Natural killer cell treated with Interleukin-12 subunit alpha and Interleukin-12 subunit beta and Interleukin-15 and Interleukin-18, amount 100 ng/mL, for 72 hours (primary cell): ENCODE measurements around the gene CORO1C. TPM values are rescaled to one million over a fixed set of nuclear protein-coding genes. Genes with fewer than 3 reads are reported as not detected.

Source experiments
- ATAC-seq, 2 donors: fragments of 150-1000 bp; cut with Tn5 transposase in 1 of 2; sonication (Bioruptor Pico), chemical (Tn5 transposase) in 1 of 2; 2 replicates each; pipeline ENCODE4 v1.10.0; 2021
- DNase-seq: peaks from one replicate; pipeline ENCODE4 v3.0.0; 2022; ENCODE audit warnings: low spot score
- H3K27ac Mint-ChIP-seq, 2 donors: 1 replicate in 1 of 2; 2 replicates in 1 of 2; pipeline ENCODE4 v1.8.0; 2022; ENCODE audit warnings: mixed read lengths in 2 of 2, mild to moderate bottlenecking in 1 of 2, moderate library complexity in 1 of 2
- H3K27me3 Mint-ChIP-seq, 2 donors: 1 replicate in 1 of 2; 2 replicates in 1 of 2; pipeline ENCODE4 v1.8.0; 2022; ENCODE audit warnings: mixed read lengths in 2 of 2
- H3K36me3 Mint-ChIP-seq: one replicate; pipeline ENCODE4 v1.8.0; 2022; ENCODE audit warnings: mixed read lengths
- H3K4me1 Mint-ChIP-seq, 2 donors: 1 replicate in 1 of 2; 2 replicates in 1 of 2; pipeline ENCODE4 v1.8.0; 2022; ENCODE audit warnings: low read depth in 2 of 2, mixed read lengths in 2 of 2, mild to moderate bottlenecking in 1 of 2
- H3K4me3 Mint-ChIP-seq: one replicate; pipeline ENCODE4 v1.8.0; 2022; ENCODE audit warnings: mixed read lengths
- H3K9me3 Mint-ChIP-seq: 2 replicates; pipeline ENCODE4 v1.8.0; 2022; ENCODE audit warnings: mixed read lengths
- total RNA-seq, 2 donors: library from RNA; stranded (reverse); gene quantifications; one replicate each; pipeline ENCODE4 v1.2.3, GENCODE V29; 2022

CORO1C gene
- total RNA-seq, 2 donors from 2014 or later, result 68.9 to 69.5 TPM

DNA sequence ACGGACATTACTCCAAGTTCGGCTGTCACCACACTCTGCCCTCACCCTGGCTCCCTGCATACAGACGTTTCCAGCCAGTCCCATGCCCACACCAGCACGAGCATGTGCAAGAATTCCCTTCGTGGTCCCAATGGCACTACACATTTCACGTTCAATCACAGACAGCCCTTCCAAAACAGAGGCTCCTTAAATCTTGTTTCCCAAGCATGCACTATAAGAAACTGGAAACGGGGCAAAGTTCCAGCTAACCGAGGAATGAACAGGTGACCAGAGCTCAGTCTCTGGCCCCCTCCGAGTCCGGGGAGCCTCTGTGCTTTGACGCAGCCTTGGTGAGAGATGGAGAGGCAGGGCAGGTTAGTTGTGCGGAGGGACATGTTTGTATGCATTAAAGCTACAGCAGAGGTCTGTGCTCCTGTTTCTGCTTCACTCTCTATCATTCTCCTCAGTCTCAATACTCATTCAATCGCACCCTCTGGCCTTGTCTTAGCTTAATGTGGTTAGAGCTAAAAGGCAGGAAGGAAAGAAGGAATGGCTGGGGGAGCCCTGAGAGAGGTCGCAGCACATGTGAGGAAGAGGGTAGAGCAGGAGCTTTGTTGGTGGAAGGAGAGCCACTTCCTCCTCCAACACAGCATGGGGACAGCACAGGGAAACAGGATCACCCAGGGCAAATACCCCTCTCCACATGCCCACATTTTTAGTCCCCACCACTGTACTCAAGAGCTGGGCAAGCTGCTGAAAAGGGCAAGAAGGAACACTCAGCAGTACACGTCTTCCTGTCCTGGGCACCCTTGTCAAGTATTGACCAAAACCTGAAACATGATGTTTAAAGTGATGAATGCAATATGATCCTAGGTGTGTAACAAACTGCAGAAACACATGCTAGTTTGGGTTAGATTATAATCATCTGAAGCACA is 85.4 kb downstream of the CORO1C start:
- H3K36me3 Mint-ChIP-seq, result no peaks in the 10 kb centered on the region
- DNase-seq (no peak), ATAC-seq (no peak)
- no peaks in the 10 kb centered on the region for H3K9me3 Mint-ChIP-seq
- no peak overlapping the region for H3K4me3 Mint-ChIP-seq
- peaks cover 7 to 25% of the 10 kb centered on the region in 2 donors for H3K4me1 Mint-ChIP-seq
- H3K27ac Mint-ChIP-seq, result peak overlapping the region; percentile 28 to 69
- H3K27me3 Mint-ChIP-seq, result no peaks in the 10 kb centered on the region

DNA sequence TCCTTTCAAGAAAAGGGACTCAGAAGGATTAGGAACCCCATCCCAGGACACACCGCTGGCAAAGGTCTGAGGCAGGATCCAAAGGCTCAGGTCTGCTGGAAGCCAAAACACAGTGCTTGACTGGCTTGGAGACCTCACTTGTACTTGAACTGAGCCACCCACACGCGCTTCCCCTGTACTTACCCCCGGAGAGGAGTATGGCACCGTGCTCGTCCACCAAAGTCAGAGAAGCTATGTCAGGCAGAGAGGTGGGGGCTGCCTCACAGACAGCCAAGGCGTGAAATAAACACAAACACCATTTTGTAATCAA is 86.6 kb downstream of the CORO1C start:
- Mint-ChIP-seq H3K27ac (no peak overlapping the region), H3K9me3 (no peaks in the 10 kb centered on the region), H3K36me3 (no peaks in the 10 kb centered on the region), H3K4me3 (no peak overlapping the region), H3K4me1 (peaks cover 7 to 25% of the 10 kb centered on the region in 2 donors), H3K27me3 (no peaks in the 10 kb centered on the region)
- ATAC-seq, result no peak
- DNase-seq, result no peak

DNA sequence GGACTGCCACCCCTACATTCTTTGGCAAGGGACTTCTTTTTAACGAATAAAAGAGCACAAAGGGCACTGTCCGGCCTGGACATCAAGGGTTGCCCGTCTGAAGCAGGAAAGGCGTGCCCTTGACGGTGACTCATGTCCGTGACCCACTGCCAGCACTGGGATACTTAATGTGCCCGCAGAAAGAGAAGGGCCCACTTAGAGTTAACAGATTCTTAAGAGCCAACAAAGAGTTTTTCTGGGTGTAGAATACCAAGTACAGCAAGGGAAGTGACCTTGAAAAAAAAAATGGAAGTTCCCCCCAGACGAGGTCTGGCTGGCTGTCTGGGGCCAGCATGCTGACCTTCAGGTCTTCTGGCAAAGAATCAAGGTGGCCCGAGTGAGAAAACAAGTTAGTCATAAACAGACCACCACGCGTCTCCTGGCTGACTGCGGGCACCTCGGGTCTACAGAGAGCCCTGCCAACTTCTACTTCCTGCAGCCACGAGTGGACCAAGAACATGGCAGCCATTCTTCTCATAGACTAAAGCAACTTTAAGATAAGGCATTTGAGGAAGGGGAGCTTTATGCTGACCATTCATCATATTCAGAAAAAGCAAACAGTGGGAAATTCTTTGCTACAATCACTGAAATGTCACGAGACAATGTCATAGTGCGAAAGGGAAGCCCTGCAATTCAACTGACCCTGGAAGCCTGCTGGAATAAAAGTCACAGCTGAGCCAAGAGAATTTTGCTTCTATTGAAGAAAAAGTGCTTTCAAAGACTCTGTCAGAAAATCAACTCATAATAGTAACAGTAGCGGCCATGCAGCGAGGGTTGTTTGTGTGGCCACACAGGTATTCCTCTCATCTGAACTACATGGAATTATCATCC is 87.1 kb downstream of the CORO1C start:
- no peaks in the 10 kb centered on the region for H3K36me3 Mint-ChIP-seq
- H3K9me3 Mint-ChIP-seq, result no peaks in the 10 kb centered on the region
- H3K27me3 Mint-ChIP-seq, result no peaks in the 10 kb centered on the region
- peaks cover 7 to 20% of the 10 kb centered on the region in 2 donors for H3K4me1 Mint-ChIP-seq
- H3K27ac Mint-ChIP-seq, result no peak overlapping the region
- DNase-seq, result no peak
- H3K4me3 Mint-ChIP-seq, result no peak overlapping the region
- ATAC-seq, result no peak

- Mint-ChIP-seq H3K27me3 (no peaks in the 10 kb centered on the region), H3K36me3 (no peaks in the 10 kb centered on the region), H3K27ac (no peak overlapping the region), H3K4me1 (peaks cover 7 to 19% of the 10 kb centered on the region in 2 donors), H3K9me3 (no peaks in the 10 kb centered on the region), H3K4me3 (no peak overlapping the region)
- ATAC-seq (no peak), DNase-seq (no peak)
Measured at GRCh38 chr12:108642899-108643654, 88.2 kb downstream of the CORO1C start.

GRCh38 chr12:108642269-108642870 is 88.9 kb downstream of the CORO1C start:
- Mint-ChIP-seq H3K4me3 (no peak overlapping the region), H3K27me3 (no peaks in the 10 kb centered on the region), H3K27ac (peak overlapping the region in 1 of 2 donors; percentile 24)

DNA sequence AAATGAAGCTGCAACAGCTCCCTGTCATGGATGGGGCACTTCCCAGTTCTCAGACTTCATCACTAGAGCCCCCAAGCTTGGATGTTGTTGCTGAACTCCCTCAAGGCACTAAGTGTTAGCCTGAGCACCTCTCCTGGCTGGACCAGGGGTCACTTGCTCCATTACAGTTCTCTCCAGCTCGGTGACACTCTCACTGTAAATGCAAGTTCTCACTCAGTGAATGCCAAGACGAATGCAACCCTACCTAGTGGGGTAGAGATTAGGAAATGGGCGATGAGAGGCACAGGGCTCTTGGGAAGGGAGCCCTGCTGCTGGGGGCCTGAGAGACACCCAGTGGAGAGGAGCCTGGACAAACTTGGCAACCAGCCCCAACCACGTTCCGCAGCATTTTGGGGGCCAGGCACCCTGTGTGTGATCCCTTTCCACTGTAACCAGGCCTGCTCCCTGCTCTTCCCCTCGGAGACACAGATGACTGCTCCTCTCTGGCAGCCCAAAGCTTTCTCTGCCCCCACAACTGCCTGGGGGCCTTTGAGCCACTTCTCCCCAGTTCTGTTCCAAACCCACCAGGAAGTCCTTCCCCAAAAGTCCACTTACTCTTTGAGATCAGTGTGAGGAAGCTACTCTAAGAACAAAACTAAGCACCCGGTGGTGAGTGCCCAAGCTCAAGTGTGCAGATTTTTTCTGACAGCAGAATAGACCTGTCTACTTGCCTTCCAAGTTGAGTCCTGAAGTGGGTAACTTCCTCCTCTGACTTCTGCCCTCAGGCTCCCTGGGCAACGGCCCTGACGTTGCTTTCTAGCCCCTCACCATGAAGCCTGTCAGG is 89.7 kb downstream of the CORO1C start:
- H3K27ac Mint-ChIP-seq, result peak overlapping the region in 1 of 2 donors; percentile 24
- no peaks in the 10 kb centered on the region for H3K9me3 Mint-ChIP-seq
- H3K27me3 Mint-ChIP-seq, result no peaks in the 10 kb centered on the region
- no peaks in the 10 kb centered on the region for H3K36me3 Mint-ChIP-seq
- no peak for DNase-seq
- H3K4me3 Mint-ChIP-seq, result no peak overlapping the region
- ATAC-seq, result no peak
- H3K4me1 Mint-ChIP-seq, result peaks cover 7 to 17% of the 10 kb centered on the region in 2 donors

More at GRCh38 chr12:108642269-108642870, 88.9 kb downstream of the CORO1C start:
- no peaks in the 10 kb centered on the region for H3K9me3 Mint-ChIP-seq
- H3K36me3 Mint-ChIP-seq, result no peaks in the 10 kb centered on the region
- DNase-seq (no peak), ATAC-seq (no peak)
- H3K4me1 Mint-ChIP-seq, result peaks cover 7 to 19% of the 10 kb centered on the region in 2 donors

DNA sequence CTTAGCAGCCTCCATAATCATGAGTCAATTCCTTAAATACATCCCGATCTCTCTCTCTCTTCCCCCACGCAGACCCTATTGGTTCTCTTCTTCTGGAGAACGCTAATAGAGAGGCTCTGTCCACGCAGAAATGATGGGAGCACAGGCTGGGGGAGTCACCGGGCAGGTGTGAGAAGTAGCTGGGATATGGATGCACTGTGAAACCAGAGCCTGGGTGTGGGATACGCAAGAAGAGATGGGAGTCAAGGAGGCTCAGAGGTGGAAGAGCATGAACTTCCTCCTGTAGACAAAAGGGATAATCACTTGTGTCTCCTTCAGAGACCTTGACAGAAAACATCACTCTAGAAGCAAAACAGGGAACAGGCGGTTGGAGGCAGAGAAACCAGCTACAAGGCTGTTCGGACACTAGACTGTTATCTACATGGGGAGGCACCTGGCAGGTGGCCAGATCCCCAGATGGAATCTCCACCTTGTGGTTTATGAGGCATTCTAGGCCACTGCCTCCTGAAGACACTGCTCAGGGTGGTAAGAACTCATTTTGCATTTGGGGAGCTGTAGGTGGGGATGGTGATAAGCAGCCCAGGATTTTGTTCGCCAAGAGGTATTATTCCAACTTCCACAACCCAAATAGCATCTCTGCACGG is 90.4 kb downstream of the CORO1C start:
- ATAC-seq (no peak), DNase-seq (no peak)
- no peaks in the 10 kb centered on the region for H3K27me3 Mint-ChIP-seq
- no peak overlapping the region for H3K27ac Mint-ChIP-seq
- H3K9me3 Mint-ChIP-seq, result no peaks in the 10 kb centered on the region
- peaks cover 12 to 15% of the 10 kb centered on the region in 2 donors for H3K4me1 Mint-ChIP-seq
- no peak overlapping the region for H3K4me3 Mint-ChIP-seq
- H3K36me3 Mint-ChIP-seq, result no peaks in the 10 kb centered on the region

- Mint-ChIP-seq H3K27me3 (no peaks in the 10 kb centered on the region), H3K27ac (peak overlapping the region in 1 of 2 donors; percentile 36), H3K4me3 (no peak overlapping the region), H3K9me3 (no peaks in the 10 kb centered on the region), H3K4me1 (peaks cover 21 to 22% of the 10 kb centered on the region in 2 donors), H3K36me3 (no peaks in the 10 kb centered on the region)
- DNase-seq (no peak), ATAC-seq (no peak)
Measured at GRCh38 chr12:108638997-108639822, 92.1 kb downstream of the CORO1C start.

DNA sequence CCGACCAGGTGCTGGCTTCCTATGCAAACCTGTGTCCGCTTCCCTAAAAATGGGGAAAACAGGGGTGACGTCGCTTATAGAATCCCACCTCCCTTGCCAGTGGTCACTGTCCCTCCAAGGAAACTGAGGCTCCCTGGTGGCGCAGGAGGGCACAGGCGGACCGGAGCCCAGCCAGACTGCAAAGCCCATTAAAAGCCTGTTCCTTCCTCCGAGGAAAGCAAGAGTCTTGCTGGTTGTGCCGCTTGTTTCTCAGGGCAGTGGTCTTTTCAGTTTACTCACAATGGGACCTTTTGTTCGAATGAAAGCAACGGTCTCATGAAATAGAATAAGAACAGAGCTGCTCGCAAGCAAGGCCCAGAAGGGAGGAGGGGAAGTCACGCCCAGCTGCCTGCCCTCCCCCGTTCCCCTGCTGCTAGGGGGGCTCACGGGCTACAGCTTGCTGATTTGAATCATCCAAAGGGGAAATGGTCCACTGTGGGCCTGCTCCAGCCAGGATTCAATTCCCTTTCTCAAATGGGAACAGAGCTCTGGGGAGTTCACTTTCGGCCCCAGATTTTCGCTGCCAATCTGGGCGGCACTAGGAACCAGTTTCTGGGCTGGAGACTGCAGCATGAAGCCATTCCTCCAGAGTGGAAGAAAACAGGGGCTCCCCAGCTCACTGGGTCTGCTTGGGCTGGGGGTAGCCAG is 93.0 kb downstream of the CORO1C start:
- H3K9me3 Mint-ChIP-seq, result no peaks in the 10 kb centered on the region
- ATAC-seq, result no peak
- H3K4me3 Mint-ChIP-seq, result no peak overlapping the region
- no peaks in the 10 kb centered on the region for H3K27me3 Mint-ChIP-seq
- peaks cover 28 to 32% of the 10 kb centered on the region in 2 donors for H3K4me1 Mint-ChIP-seq
- H3K27ac Mint-ChIP-seq, result no peak overlapping the region
- no peaks in the 10 kb centered on the region for H3K36me3 Mint-ChIP-seq
- no peak for DNase-seq

GRCh38 chr12:108637222-108637971 is 93.9 kb downstream of the CORO1C start:
- no peak for DNase-seq
- no peak for ATAC-seq
- Mint-ChIP-seq H3K27ac (no peak overlapping the region), H3K4me3 (no peak overlapping the region), H3K4me1 (peaks cover 33 to 38% of the 10 kb centered on the region in 2 donors), H3K27me3 (no peaks in the 10 kb centered on the region), H3K36me3 (no peaks in the 10 kb centered on the region), H3K9me3 (no peaks in the 10 kb centered on the region)
